Measurements from ENCODE around the gene PLCB4.

The PLCB4 gene

DNA sequence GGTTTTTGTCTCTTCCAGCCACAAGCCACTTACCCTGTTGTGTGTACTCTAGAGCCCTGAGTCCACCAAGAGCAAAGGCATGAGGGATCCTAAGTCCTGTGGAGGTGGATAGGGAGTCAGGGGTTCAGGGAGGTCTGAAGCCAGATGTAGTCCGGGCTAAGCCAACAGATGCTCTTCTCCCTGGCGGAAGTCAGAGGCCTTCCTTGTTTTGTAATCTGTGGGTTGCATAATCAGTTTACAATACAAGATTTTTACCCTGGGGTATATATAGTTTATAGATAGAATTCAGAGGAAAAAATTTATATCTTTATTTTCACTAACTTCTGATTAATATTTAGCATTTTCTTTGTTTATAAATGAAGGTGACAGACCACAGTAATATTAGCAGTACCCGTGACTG is 454.7 kb downstream of the PLCB4 start:
- no peak for DNase-seq (ENCODE audit: low spot score)
